IMR-90 (cell line): ENCODE data around the gene TRAF7. TPM values are rescaled to one million over a fixed set of nuclear protein-coding genes. Genes with fewer than 3 reads are reported as not detected.
"Not testable (repeated sequence)": the region's sequence is repeated elsewhere in the genome, so short reads cannot be mapped to it uniquely, and the experiment has no call there.

Experiments used
- ATAC-seq: fragments of 200-7000 bp; cut with Tn5 transposase; 2 replicates; pipeline ENCODE4 v1.9.1; 2020; ENCODE audit warnings: low read depth, mild to moderate bottlenecking, moderate library complexity
- BruUV-seq: library from RNA; stranded (reverse); fragments of 400-500 nt; replicated peaks from 2 replicates; lab custom pipeline; 2021; lab: Mats Ljungman, UMichigan
- CTCF ChIA-PET: fragments of 300-600 bp; formaldehyde crosslinking; extraction: SDS; loops from one replicate; lab custom pipeline; 2021; ENCODE audit warnings: antibody characterized with exemption; lab: Yijun Ruan, JAX
- POLR2A ChIA-PET: fragments of 300-600 bp; sonication (Branson Sonifier 250); formaldehyde crosslinking; loops from one replicate; lab custom pipeline; 2022; ENCODE audit warnings: antibody characterized with exemption; ENCODE audit not compliant: unreplicated experiment; lab: Charles Lee
- DNase-seq: peaks from one replicate; pipeline ENCODE4 v3.0.0; 2013
- H2AFZ ChIP-seq: replicated peaks from 2 replicates; pipeline ENCODE3; 2013; ENCODE audit warnings: low read length, mild to moderate bottlenecking; ENCODE audit not compliant: poor library complexity
- H2AK5ac ChIP-seq: 2 replicates; pipeline ENCODE4 v1.6.1; 2013; ENCODE audit warnings: low read depth, low read length, inconsistent platforms
- H2AK9ac ChIP-seq: replicated peaks from 2 replicates; pipeline ENCODE3; 2013; ENCODE audit warnings: mild to moderate bottlenecking, low read depth, low read length, moderate library complexity; ENCODE audit not compliant: poor library complexity
- H2BK120ac ChIP-seq: 2 replicates; pipeline ENCODE4 v1.6.1; 2013; ENCODE audit warnings: low read depth, low read length, inconsistent platforms
- H2BK15ac ChIP-seq: 3 replicates; pipeline ENCODE4 v1.6.1; 2013; ENCODE audit warnings: low read depth, low read length, inconsistent platforms
- H2BK20ac ChIP-seq: 2 replicates; pipeline ENCODE4 v1.6.1; 2013; ENCODE audit warnings: low read depth, mild to moderate bottlenecking, inconsistent platforms, low read length, moderate library complexity
- H2BK5ac ChIP-seq: 2 replicates; pipeline ENCODE4 v1.6.1; 2013; ENCODE audit warnings: mild to moderate bottlenecking, low read depth, low read length, inconsistent platforms; ENCODE audit not compliant: poor library complexity, severe bottlenecking
- H3K14ac ChIP-seq: replicated peaks from 2 replicates; pipeline ENCODE4 v1.6.1; 2013; ENCODE audit warnings: low read depth, low read length, inconsistent platforms
- H3K18ac ChIP-seq: 2 replicates; pipeline ENCODE4 v1.6.1; 2013; ENCODE audit warnings: low read depth, low read length, control low read depth
- H3K23ac ChIP-seq: 2 replicates; pipeline ENCODE4 v1.6.1; 2013; ENCODE audit warnings: low read depth, low read length, inconsistent platforms
- H3K27ac ChIP-seq: 2 replicates; pipeline ENCODE4 v1.5.1; 2013; ENCODE audit warnings: mild to moderate bottlenecking, control low read depth, low read length; ENCODE audit not compliant: insufficient read depth
- H3K27me3 ChIP-seq: 2 replicates; pipeline ENCODE4 v1.6.1; 2013; ENCODE audit warnings: low read length; ENCODE audit not compliant: control insufficient read depth, insufficient read depth
- H3K36me3 ChIP-seq: 2 replicates; pipeline ENCODE4 v1.6.1; 2013; ENCODE audit warnings: low read length, mixed read lengths; ENCODE audit not compliant: control insufficient read depth, insufficient read depth
- H3K4ac ChIP-seq: 2 replicates; pipeline ENCODE4 v1.6.1; 2013; ENCODE audit warnings: low read depth, low read length, inconsistent platforms
- H3K4me1 ChIP-seq: 2 replicates; pipeline ENCODE4 v1.6.1; 2013; ENCODE audit warnings: low read length, mixed read lengths; ENCODE audit not compliant: control insufficient read depth, insufficient read depth
- H3K4me2 ChIP-seq: 2 replicates; pipeline ENCODE4 v1.6.1; 2013; ENCODE audit warnings: low read depth, mild to moderate bottlenecking, control low read depth, low read length, moderate library complexity
- H3K4me3 ChIP-seq: 2 replicates; pipeline ENCODE4 v1.5.1; 2013; ENCODE audit warnings: low read depth, mild to moderate bottlenecking, control low read depth, low read length, moderate library complexity; ENCODE audit not compliant: insufficient read depth
- H3K56ac ChIP-seq: 2 replicates; pipeline ENCODE4 v1.6.1; 2013; ENCODE audit warnings: low read length, inconsistent platforms; ENCODE audit not compliant: insufficient read depth; ENCODE audit errors: extremely low read depth
- H3K79me1 ChIP-seq, 2 experiments: 2 replicates each; pipeline ENCODE4 v1.6.1; 2013; ENCODE audit warnings: low read length in 2 of 2, inconsistent platforms in 1 of 2, low read depth in 1 of 2
- H3K9ac ChIP-seq: 2 replicates; pipeline ENCODE4 v1.6.1; 2013; ENCODE audit warnings: low read depth, low read length, control low read depth
- H3K9me1 ChIP-seq: 2 replicates; pipeline ENCODE4 v1.6.1; 2013; ENCODE audit warnings: low read length, inconsistent platforms; ENCODE audit not compliant: insufficient read depth
- H3K9me3 ChIP-seq: 2 replicates; pipeline ENCODE4 v1.6.1; 2013; ENCODE audit warnings: low read length; ENCODE audit not compliant: control insufficient read depth, insufficient read depth
- H4K20me1 ChIP-seq: 2 replicates; pipeline ENCODE4 v1.6.1; 2013; ENCODE audit warnings: low read length, inconsistent platforms; ENCODE audit not compliant: insufficient read depth
- H4K5ac ChIP-seq: 2 replicates; pipeline ENCODE4 v1.6.1; 2013; ENCODE audit warnings: mild to moderate bottlenecking, low read depth, low read length, control low read depth
- H4K8ac ChIP-seq, 2 experiments: 2 replicates each; pipeline ENCODE4 v1.6.1; 2013; ENCODE audit warnings: low read depth in 2 of 2, low read length in 2 of 2, control low read depth in 1 of 2, inconsistent platforms in 1 of 2
- H4K91ac ChIP-seq: 2 replicates; pipeline ENCODE4 v1.6.1; 2013; ENCODE audit warnings: low read depth, low read length, inconsistent platforms; ENCODE audit not compliant: insufficient read depth
- WGBS, 2 experiments: methylation state at CpG; one replicate each; pipeline versions ENCODE4 v1.1.5 to v1.1.7; 2013; ENCODE audit warnings: missing lambda C conversion rate in 2 of 2; ENCODE audit not compliant: insufficient read length in 1 of 2; ENCODE audit errors: extremely low coverage in 2 of 2; 5-methylcytosine and 5-hydroxymethylcytosine counted together
- dilution Hi-C: fragments of 300-500 bp; cut with HindIII; formaldehyde crosslinking; loops from one replicate; pipeline ENCODE4 v1.14.3; 2018; ENCODE audit warnings: low sequenced_read_pairs; ENCODE audit not compliant: unreplicated experiment
- in situ Hi-C: fragments of 300-500 bp; cut with MboI; formaldehyde crosslinking; loops from 3 replicates; pipeline ENCODE4 v1.14.3; 2019; ENCODE audit warnings: low sequenced_read_pairs, inconsistent platforms, mixed read lengths
- intact Hi-C: fragments of 100-400 bp; cut with micrococcal nuclease; formaldehyde crosslinking; loops from 2 replicates; pipeline ENCODE4 v1.10.0; 2022
- polyA plus RNA-seq, 3 experiments: library from polyadenylated mRNA; depleted of rRNA; stranded (reverse); fragments of >200 nt; gene quantifications; 2 replicates each; pipeline ENCODE4 v1.2.3, GENCODE V29; 2012; ENCODE audit warnings: low replicate concordance in 1 of 3
- total RNA-seq: library from RNA; depleted of rRNA; stranded (reverse); fragments of >200 nt; gene quantifications from 2 replicates; pipeline ENCODE4 v1.2.3, GENCODE V29; 2012

TRAF7 gene
- total and polyA plus RNA-seq, 2 of the 4 experiments (the other 2 are of a cell fraction): 29.6 to 52.6 TPM

- H3K4ac ChIP-seq, DNase-seq, dilution Hi-C loops, H3K27me3 ChIP-seq, H3K56ac ChIP-seq, H2AK9ac ChIP-seq, H3K9ac ChIP-seq, H3K18ac ChIP-seq, POLR2A ChIA-PET, ATAC-seq, H2AK5ac ChIP-seq, H2BK20ac ChIP-seq, H3K4me2 ChIP-seq, H3K14ac ChIP-seq, H4K5ac ChIP-seq, H4K91ac ChIP-seq, H2BK15ac ChIP-seq, H4K8ac ChIP-seq, H3K9me1 ChIP-seq, H3K23ac ChIP-seq, H2BK5ac ChIP-seq, H3K36me3 ChIP-seq, H2AFZ ChIP-seq, H3K9me3 ChIP-seq, H3K27ac ChIP-seq, H2BK120ac ChIP-seq, in situ Hi-C loops, H3K4me3 ChIP-seq, BruUV-seq, CTCF ChIA-PET, intact Hi-C loops: not testable (repeated sequence)
- WGBS, 2 experiments: 55% methylated on average over 4 of the region's 22 CpGs; no CpG with 5 or more reads in 1 of the 2 experiments
- peaks cover 33% of the 10 kb centered on the region for H4K20me1 ChIP-seq
- H3K79me1 ChIP-seq: peaks cover 7 to 17% of the 10 kb centered on the region in 2 experiments; a peak in 3 of 4 replicates
- H3K4me1 ChIP-seq: peaks cover 21% of the 10 kb centered on the region
Observed at GRCh38 chr16:2129890-2130447, 25.6 kb upstream of the TRAF7 start.

- H2AK9ac ChIP-seq, dilution Hi-C loops, ATAC-seq, BruUV-seq, H4K8ac ChIP-seq, intact Hi-C loops, H3K56ac ChIP-seq, H3K4ac ChIP-seq, H3K4me2 ChIP-seq, H3K9ac ChIP-seq, DNase-seq, H2BK120ac ChIP-seq, H3K14ac ChIP-seq, POLR2A ChIA-PET, H3K79me1 ChIP-seq, H2AFZ ChIP-seq, H3K27me3 ChIP-seq, H4K91ac ChIP-seq, H3K4me3 ChIP-seq, H3K36me3 ChIP-seq, H3K27ac ChIP-seq, in situ Hi-C loops, H3K9me1 ChIP-seq, H2BK20ac ChIP-seq, H3K23ac ChIP-seq, H3K4me1 ChIP-seq, H2AK5ac ChIP-seq, CTCF ChIA-PET, H4K5ac ChIP-seq, H3K18ac ChIP-seq, H2BK15ac ChIP-seq, H2BK5ac ChIP-seq, H3K9me3 ChIP-seq: not testable (repeated sequence)
- WGBS, 2 experiments: no CpG with 5 or more reads among the region's 12 CpGs
- peaks cover 15% of the 10 kb centered on the region for H4K20me1 ChIP-seq
Observed at GRCh38 chr16:2133797-2134196, 21.8 kb upstream of the TRAF7 start.
